Erythroblast (primary cell): ENCODE measurements around the gene ANO10.

Experiments used
- DNase-seq, 2 experiments: peaks; one replicate each; lab custom pipeline; 2025; lab: John Stamatoyannopoulos, UW
- GATA1 ChIP-seq: IDR thresholded peaks from 2 replicates; pipeline ENCODE4 v1.6.1; 2011; ENCODE audit warnings: low read depth, mild to moderate bottlenecking, control low read depth, low read length, moderate library complexity
- POLR2A ChIP-seq: IDR thresholded peaks from 2 replicates; pipeline ENCODE4 v1.6.1; 2011; ENCODE audit warnings: mild to moderate bottlenecking, low read length

ANO10 gene

DNA sequence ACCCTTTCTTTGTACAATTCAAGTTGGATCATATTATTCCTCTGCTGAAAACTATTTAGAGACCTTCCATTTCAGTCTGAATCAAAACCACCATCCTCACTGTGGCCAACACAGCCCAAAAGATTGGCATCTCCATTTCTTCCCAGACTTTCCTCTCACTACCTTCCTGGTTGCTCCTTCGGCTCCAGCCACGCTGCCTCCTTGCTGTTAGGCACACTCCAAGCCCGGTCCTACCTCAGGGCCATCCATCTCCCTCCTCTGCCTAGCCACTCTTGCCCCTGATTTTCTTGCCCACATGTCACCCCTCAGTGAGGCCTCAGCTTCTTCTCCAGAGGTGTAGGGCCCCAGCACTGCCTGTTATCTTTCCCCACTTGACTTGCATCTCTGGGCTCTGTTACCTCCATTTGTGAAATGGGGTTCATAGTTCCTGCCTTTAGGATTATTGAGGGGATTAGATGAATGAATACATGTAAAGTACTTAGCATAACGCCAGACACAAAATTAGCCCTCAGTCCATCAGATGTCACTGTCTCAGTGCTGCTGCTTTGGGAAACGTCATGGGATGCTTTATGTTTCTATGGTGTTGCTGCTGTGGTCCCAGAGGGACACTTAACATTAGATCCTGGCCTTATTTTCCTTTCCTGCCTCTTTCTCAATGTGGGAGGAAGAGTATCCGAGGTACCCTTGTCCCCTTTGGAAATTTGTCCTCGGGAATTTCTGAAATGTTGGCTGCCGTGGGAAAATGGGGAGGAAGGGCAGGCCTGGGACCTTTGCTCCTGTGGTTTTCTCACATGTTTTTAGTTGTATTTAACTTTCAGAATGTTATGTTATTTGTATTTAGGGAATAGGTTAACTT is 304.1 kb downstream of the ANO10 start:
- TF ChIP-seq GATA1 (no peak), POLR2A (no peak)
- no peak for DNase-seq

DNA sequence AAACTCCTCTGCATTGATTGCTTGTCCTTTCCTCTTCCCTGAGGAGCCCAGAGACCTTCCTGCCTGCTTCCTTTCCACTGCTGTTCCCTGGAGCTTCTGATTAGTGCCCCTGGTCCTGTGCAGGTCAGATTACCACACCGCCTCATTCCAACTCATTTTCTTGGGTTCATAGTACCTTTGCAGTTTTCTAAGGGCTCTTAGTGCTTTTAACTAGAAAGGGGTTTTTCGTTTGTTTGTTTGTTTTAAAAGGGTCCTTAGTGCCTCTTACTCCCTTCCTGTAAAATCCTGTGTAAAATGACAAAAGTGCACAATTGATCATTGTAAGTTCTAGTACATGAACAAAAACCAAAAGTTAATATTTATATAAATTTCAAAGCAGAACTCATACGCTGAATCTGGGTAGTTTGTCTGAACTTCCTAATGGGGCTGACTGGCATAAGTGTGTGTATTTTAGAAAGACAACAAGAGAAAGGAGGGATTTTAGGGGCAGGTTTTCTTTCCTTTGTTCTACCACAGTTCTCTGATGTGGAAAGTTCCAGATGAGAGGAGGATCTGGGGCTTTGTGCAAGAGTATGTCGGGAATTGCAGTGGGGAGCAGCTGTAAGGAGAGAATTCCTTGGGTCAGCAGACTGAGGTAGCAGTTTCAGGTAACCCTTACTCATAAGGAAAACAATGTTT is 304.9 kb downstream of the ANO10 start:
- DNase-seq: no peak
- TF ChIP-seq POLR2A: no peak
- TF ChIP-seq GATA1: no peak
